Measurements from ENCODE around the gene DLL1. TPM values are rescaled to one million over a fixed set of nuclear protein-coding genes. Genes with fewer than 3 reads are reported as not detected.

Gene DLL1
- total and polyA plus RNA-seq, 9 of the 15 experiments (the other 6 are each of a cell fraction or from before 2014, with no cell fraction given): not detected

DNA sequence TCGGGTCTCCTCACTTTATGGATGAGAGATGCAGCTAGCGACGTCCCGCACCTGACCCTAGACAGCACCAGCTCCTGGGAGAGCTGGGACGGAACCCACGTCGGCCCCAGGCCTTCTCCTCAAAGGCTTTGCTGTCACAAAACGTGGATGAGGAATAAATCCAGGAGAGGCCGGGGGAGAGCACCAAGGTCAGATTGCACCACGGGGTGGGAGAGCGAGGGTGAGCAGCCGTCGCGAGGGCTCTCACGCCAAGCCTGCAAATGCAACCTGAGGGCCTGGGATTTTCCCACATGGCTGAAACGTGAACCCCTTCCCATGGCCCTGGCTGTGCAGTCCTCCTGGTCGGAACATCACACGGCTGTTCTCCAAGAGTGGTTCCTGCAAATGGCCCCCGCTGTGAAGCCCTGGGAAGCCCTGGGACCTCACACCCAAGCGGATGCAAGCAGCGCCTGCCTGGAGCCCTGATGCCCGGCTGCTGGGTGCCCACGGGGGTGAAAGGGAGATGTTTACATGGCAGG, 45.3 kb downstream of the DLL1 start:
- no peak for FAIRE-seq
- Histone ChIP-seq H3K9me1 (ENCODE audit: control insufficient read depth, insufficient read depth, low read length) (no peaks in the 10 kb centered on the region), H3K4me1 (replicated peaks in 1 of 2; ENCODE audit: control insufficient read depth in 2 of 2, insufficient read depth in 2 of 2, low read length in 2 of 2) (peaks cover 0 to 2% of the 10 kb centered on the region in 2 experiments; a peak in 2 of 5 replicates), H2AFZ (ENCODE audit: low read depth, low read length) (no peak overlapping the region), H3K27ac (ENCODE audit: extremely low read depth, low read depth, low read length) (no peak overlapping the region), H3K9ac (ENCODE audit: insufficient read depth in 1 of 2, low read depth in 2 of 2, low read length in 2 of 2) (no peak overlapping the region; a peak in 1 of 4 replicates), H3K4me2 (ENCODE audit: insufficient read depth, low read length) (no peak overlapping the region), H3K36me3 (ENCODE audit: control insufficient read depth, insufficient read depth, low read length) (no peaks in the 10 kb centered on the region), H3K27me3 (ENCODE audit: control insufficient read depth in 2 of 2, insufficient read depth in 2 of 2, low read length in 2 of 2) (peaks cover 63 to 79% of the 10 kb centered on the region in 2 experiments), H4K20me1 (replicated peaks; ENCODE audit: control insufficient read depth, insufficient read depth, low read length) (peaks cover 33% of the 10 kb centered on the region), H3K4me3 (no peak overlapping the region), H3K9me3 (replicated peaks; ENCODE audit: control insufficient read depth, insufficient read depth, low read depth, low read length) (no peaks in the 10 kb centered on the region), H3K79me2 (ENCODE audit: control insufficient read depth, insufficient read depth, low read length) (no peaks in the 10 kb centered on the region)
- DNase-seq (ENCODE audit: extremely low read depth in 1 of 4, low spot score in 3 of 4): no peak
- 4% methylated on average over 23 of the region's 23 CpGs for WGBS (ENCODE audit: insufficient coverage, low coverage, missing lambda C conversion rate)
- TF ChIP-seq ZFX (CRISPR knock-in tag; IDR thresholded peaks at IDR 0.05) (no peak), SFPQ (IDR thresholded peaks at IDR 0.05; ENCODE audit: low read depth, low read length) (no peak), RB1 (IDR thresholded peaks at IDR 0.05; ENCODE audit: low read depth) (no peak), GATAD2B (IDR thresholded peaks at IDR 0.05; ENCODE audit: borderline replicate concordance) (no peak), MYBL2 (IDR thresholded peaks at IDR 0.05; ENCODE audit: low read depth) (no peak), MYBL2 (CRISPR knock-in tag; IDR thresholded peaks at IDR 0.05; ENCODE audit: borderline replicate concordance) (no peak), HDAC6 (IDR thresholded peaks at IDR 0.05; ENCODE audit: low read depth, low read length) (no peak), ARHGAP35 (IDR thresholded peaks at IDR 0.05; ENCODE audit: partially characterized antibody) (no peak), YY1 (IDR thresholded peaks at IDR 0.05; ENCODE audit: borderline replicate concordance in 1 of 3, control insufficient read depth in 1 of 3, extremely low read depth in 1 of 3, insufficient read depth in 3 of 3, insufficient read length in 1 of 3, insufficient replicate concordance in 2 of 3, low read depth in 1 of 3, low read length in 2 of 3) (no peak), RBBP5 (IDR thresholded peaks at IDR 0.05; ENCODE audit: borderline replicate concordance, insufficient read depth, low read length, poor library complexity, severe bottlenecking) (no peak), RERE (CRISPR knock-in tag; IDR thresholded peaks at IDR 0.05; ENCODE audit: borderline replicate concordance) (no peak), MTA1 (IDR thresholded peaks at IDR 0.05; ENCODE audit: borderline replicate concordance) (no peak), SIRT6 (IDR thresholded peaks at IDR 0.05; ENCODE audit: low read depth, low read length) (no peak)
- no TSS peak for BruUV-seq (replicated peaks)
- intact Hi-C loops (cut with micrococcal nuclease): no loop called here
- in situ Hi-C loops (cut with MboI): no loop called here
- POLR2A ChIA-PET: interaction anchor here (1.1 to 1.6 kb wide), 2 partner anchors 12 to 195 kb away, joined by 3 to 5 read pairs; no protein-coding TSS in a partner anchor
- CTCF ChIA-PET (ENCODE audit: low intra/inter-chr PET ratio): no interaction called here
- ATAC-seq: no peak
